NCI-H1105 (cell line): ENCODE measurements around the gene TUBB4B.
A peak's percentile ranks its signal among the peaks of the same experiment; 100 is the strongest.

Experiments
- DNase-seq: peaks from one replicate; lab custom pipeline; 2025; lab: John Stamatoyannopoulos, UW

Gene TUBB4B

GRCh38 chr9:137213160-137214060 lies 27.7 kb upstream of the TUBB4B start:
- peak; percentile 17 for DNase-seq

- no peak for DNase-seq
These were observed 26.5 kb upstream of the TUBB4B start for GRCh38 chr9:137214620-137215019.

GRCh38 chr9:137215196-137215986 lies 25.7 kb upstream of the TUBB4B start:
- no peak for DNase-seq

GRCh38 chr9:137216188-137216965 lies 24.7 kb upstream of the TUBB4B start:
- no peak for DNase-seq

GRCh38 chr9:137217276-137218211 lies 23.5 kb upstream of the TUBB4B start:
- DNase-seq = peak; percentile 65

- DNase-seq = no peak
These were observed 22.8 kb upstream of the TUBB4B start for GRCh38 chr9:137218212-137218753.

GRCh38 chr9:137218754-137219271 lies 22.3 kb upstream of the TUBB4B start:
- no peak for DNase-seq

GRCh38 chr9:137219757-137220316 lies 21.2 kb upstream of the TUBB4B start:
- no peak for DNase-seq

- no peak for DNase-seq
These were observed 20.6 kb upstream of the TUBB4B start for GRCh38 chr9:137220317-137221094.

GRCh38 chr9:137221095-137221505 lies 20.0 kb upstream of the TUBB4B start:
- DNase-seq = no peak

- no peak for DNase-seq
These were observed 19.5 kb upstream of the TUBB4B start for GRCh38 chr9:137221506-137222111.

GRCh38 chr9:137222190-137223077 lies 18.7 kb upstream of the TUBB4B start, which contains the start of gene RNF208:
TSS of gene RNF208 (minus strand) at chr9:137222240. CDS start at chr9:137221212, 1,028 bp downstream.
- peak; percentile 18 for DNase-seq

GRCh38 chr9:137223078-137223970 lies 17.8 kb upstream of the TUBB4B start:
- DNase-seq = peak; percentile 92

- DNase-seq = no peak
These were observed 16.0 kb upstream of the TUBB4B start, which contains the start of gene CYSRT1 for GRCh38 chr9:137224830-137225694. TSS of gene CYSRT1 (plus strand) at chr9:137225174. CDS start at chr9:137225622, 448 bp downstream.

GRCh38 chr9:137225699-137226331 lies 15.3 kb upstream of the TUBB4B start:
- no peak for DNase-seq
